Measurements from ENCODE around the gene ABCF3.
A peak's percentile ranks its signal among the peaks of the same experiment; 100 is the strongest.

The ABCF3 gene

GRCh38 chr3:184167786-184168185 lies 18.2 kb upstream of the ABCF3 start:
- no peak for DNase-seq (ENCODE audit: low read depth in 2 of 2)

DNA sequence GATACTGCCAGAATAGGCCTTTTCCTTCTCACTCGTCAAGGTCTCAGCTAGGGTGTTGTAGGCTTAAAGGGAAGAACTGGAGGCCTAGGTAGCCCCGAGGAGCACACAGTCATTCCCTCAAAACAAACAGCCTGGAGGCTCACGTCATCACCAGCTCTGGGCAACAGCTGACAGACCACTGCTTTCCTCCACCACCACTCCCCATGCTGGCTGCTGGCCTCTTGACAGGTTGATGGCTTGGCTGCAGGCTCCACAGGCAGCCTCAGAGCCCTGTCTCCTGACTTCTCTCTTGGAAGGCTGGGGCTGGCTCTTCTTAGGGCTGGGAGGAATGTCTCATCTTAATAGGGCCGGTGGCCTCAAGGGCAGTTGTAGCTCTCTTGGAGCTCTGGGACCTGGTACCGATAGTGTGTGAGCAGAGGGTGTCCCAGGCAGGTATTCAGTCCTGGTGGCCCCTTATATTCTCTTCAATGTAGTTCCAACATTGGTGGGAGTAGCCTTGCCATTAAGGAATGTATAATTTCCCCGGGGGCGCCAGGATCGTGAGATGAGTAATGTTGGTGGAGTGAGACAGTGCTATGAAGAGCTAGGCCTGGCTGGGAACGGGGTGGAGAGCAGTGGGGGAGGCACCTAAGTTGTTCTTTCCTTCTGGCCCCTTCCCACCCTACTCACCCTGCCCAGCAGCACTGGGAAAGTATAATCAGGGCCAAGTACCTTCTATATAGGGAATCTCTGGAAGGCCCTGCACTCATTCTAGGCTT lies 17.5 kb upstream of the ABCF3 start:
- no peak for DNase-seq (ENCODE audit: low read depth in 2 of 2)

GRCh38 chr3:184169896-184170875 lies 15.8 kb upstream of the ABCF3 start:
- no peak for DNase-seq (ENCODE audit: low read depth in 2 of 2)

DNA sequence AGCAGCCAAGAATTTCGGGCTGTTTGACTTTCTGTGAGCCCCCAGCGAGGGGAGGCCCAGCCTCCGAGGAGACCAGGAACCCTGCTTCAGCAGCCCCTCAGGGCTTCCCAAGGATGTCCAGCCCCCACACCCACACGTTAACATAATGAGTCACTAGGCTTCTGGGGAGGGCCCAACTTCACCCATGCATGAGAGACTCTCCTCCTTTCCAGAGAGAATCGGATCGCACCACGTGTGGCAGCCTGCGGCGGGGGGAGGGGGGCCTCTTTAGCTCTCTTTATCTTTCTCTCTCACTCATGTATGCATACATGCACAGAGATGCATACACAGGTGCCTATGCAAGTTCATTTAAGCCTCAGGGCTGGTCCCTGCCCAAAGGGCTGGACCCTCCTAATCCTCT lies 14.4 kb upstream of the ABCF3 start:
- no peak for DNase-seq (ENCODE audit: low read depth in 2 of 2)

DNA sequence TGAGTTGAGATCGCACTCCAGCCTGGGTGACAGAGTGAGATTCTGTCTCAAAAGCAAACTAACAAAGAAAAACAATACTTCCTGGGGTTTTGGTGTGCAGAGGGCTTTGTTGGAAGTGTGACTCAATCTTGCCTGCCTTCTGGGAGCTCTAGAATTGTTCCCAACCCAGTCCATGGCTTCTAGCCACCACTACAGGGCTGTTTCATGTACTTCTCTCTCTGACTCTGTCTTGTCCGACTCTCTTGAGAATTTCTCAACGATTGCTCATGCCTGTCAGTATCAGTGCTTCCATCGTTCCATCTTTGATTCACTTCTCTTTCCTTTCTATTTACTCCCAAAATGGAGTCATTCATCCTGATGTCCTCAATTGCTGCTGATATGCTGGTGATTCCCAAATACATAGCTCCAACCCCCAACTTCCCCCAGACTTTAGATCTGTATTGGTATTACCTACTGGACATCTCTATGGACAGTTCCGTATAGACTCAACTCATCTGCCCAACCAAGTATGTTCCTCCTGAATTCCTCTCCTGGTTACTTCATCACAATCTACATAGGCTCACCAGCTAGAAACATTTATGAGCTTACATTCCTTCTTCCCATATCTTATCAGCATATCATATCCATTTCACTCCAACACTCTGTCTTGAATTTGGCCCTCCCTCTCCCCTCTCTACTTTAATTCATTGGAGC lies 13.2 kb upstream of the ABCF3 start:
- DNase-seq (ENCODE audit: low read depth in 2 of 2), result no peak

GRCh38 chr3:184173374-184173722 lies 12.7 kb upstream of the ABCF3 start:
- DNase-seq (ENCODE audit: low read depth in 2 of 2), result no peak

GRCh38 chr3:184174284-184174645 lies 11.7 kb upstream of the ABCF3 start:
- DNase-seq (ENCODE audit: low read depth in 2 of 2), result no peak

- peak; percentile 95 for DNase-seq (ENCODE audit: low read depth in 2 of 2)
These were observed 11.1 kb upstream of the ABCF3 start, which contains the start of gene AP2M1 for GRCh38 chr3:184174646-184175492. AP2M1 (plus strand) TSS chr3:184174855; CDS start chr3:184176994, 2,139 bp downstream.

- DNase-seq (ENCODE audit: low read depth in 2 of 2), result no peak
These were observed 10.5 kb upstream of the ABCF3 start for GRCh38 chr3:184175506-184175905.

DNA sequence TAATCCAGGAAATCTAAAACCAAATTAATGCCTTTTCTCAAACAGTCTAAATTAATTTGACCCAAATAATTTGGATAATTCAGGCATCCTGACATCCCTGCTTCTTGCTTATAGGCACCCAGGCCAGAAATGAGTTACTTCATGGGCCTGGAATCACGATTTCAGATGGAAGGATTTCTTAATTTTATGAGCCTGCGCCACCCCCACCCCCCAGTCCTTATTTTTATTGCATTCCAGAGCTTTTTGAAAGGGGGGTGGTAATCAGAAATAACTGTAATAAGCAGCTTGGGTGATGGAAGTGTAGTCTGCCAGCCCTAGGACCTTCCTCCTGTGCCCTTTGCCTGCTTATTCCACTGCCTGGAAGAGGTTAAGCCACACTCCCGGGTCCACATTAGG lies 10.0 kb upstream of the ABCF3 start:
- no peak for DNase-seq (ENCODE audit: low read depth in 2 of 2)

DNA sequence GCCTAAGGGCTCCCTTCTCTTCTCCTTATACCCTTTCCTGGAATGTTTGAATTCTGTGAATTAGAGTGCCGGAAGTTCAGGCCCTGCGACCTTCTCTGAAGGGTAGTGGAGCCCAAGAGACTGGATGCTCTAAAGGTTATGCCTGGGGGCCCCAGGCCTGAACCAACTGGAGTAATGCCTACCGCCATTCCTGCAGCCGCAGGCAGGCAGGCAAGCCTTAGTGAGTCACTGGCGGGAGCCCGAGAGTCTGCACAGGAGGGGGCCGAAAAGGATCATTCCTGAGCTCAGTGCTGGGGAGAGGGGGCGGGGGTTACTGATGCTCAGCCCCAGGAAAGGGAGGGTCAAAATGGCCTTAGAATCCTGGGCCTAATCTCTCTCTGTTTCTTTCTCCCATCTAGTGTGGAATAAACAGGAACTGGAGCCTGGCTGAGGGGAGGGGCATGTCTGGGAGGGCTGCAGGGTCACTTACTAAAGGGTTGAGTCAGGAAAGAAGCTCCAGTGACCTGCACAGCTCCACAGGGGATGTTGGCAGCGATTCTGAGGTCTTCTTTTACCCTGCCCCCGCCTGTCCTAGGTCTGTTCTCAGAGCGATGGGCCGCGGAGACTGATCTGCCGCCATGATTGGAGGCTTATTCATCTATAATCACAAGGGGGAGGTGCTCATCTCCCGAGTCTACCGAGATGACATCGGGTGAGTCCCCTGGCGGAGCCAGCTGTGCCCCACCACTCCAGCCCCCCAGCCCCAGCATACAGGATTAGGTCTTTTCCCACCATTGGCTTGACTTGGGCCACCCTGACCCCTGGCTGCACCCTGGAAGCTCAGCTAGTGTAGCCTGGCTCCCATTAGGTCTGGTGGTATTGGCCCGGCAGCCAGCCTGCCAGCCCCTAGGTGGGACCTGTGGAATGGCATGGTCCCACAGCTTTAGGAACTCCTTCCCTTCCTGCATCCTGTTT lies 9.3 kb upstream of the ABCF3 start:
- no peak for DNase-seq (ENCODE audit: low read depth in 2 of 2)

DNA sequence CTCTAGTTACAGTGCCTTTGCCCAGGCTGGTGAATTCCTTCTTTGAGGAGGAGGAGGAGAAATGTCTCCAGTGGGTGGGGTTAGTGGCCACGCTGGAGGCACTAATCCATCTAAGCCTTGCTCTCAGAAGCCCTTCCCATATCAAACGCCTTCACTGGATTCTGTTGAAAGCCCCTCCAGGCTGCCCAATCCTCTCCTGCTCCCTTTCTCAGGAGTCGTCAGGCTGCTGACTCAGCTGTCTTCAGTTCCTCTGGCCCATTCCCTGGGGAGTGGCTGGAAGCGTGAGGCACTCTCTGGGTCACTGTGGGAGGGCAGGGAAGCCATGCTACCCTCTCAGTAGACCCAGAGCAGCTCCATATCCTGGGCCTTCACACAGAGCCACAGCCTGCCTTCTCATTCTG lies 8.7 kb upstream of the ABCF3 start:
- no peak for DNase-seq (ENCODE audit: low read depth in 2 of 2)

GRCh38 chr3:184177767-184178306 lies 8.2 kb upstream of the ABCF3 start:
- no peak for DNase-seq (ENCODE audit: low read depth in 2 of 2)

DNA sequence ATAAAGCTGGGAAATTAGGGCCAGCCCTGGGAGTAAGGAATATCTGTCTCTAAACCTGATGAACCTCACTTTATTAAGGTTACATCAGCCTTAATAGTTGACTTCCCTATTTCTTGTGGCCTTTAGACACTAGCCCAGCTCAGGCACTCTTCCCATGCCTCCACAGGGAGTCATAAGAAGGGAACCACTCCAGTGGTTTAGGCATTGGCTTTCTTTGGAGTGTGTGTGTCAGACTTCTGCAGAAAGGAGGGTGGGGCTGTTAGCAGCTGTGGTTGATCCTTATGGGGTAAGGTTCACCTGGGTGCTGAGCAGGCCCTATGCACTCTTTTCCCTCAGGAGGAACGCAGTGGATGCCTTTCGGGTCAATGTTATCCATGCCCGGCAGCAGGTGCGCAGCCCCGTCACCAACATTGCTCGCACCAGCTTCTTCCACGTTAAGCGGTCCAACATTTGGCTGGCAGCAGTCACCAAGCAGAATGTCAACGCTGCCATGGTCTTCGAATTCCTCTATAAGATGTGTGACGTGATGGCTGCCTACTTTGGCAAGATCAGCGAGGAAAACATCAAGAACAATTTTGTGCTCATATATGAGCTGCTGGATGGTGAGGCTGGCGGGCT lies 7.4 kb upstream of the ABCF3 start:
- no peak for DNase-seq (ENCODE audit: low read depth in 2 of 2)

GRCh38 chr3:184180165-184180564 lies 5.8 kb upstream of the ABCF3 start:
- no peak for DNase-seq (ENCODE audit: low read depth in 2 of 2)

GRCh38 chr3:184181596-184181995 lies 4.4 kb upstream of the ABCF3 start:
- no peak for DNase-seq (ENCODE audit: low read depth in 2 of 2)

DNA sequence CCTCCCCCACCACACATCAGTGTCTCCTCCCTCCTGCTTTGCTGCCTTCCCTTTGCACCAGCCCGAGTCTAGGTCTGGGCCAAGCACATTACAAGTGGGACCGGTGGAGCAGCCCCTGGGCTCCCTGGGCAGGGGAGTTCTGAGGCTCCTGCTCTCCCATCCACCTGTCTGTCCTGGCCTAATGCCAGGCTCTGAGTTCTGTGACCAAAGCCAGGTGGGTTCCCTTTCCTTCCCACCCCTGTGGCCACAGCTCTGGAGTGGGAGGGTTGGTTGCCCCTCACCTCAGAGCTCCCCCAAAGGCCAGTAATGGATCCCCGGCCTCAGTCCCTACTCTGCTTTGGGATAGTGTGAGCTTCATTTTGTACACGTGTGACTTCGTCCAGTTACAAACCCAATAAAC lies 2.3 kb upstream of the ABCF3 start:
- no peak for DNase-seq (ENCODE audit: low read depth in 2 of 2)

DNA sequence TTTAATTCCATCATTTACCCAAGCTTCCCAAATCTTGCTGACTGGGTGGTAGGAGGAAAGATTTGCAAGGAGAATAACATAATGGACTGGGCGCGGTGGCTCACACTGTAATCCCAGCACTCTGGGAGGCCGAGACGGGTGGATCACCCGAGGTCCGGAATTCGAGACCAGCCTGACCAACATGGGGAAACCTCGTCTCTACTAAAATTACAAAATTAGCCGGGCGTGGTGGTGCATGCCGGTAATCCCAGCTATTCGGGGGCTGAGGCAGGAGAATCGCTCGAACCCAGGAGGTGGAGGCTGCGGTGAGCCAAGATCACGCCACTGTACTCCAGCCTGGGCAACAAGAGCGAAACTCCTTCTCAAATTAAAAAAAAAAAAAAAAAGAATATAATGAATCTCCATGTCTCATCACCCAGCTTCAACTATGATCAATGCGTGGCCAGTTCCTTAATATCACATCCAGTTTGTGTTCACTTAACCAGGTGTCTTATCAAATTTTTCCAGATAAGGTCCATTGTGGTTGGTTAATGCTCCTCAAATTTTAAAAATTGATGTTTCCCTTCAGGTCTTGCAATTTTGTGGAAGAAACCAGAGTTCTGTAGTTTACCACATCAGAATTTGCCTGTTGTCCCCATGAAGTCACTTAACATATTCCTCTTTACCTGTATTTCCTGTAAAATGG lies 1.3 kb upstream of the ABCF3 start:
- no peak for DNase-seq (ENCODE audit: low read depth in 2 of 2)
